Stimulated activated CD8-positive, alpha-beta memory T cell treated with anti-CD3 and anti-CD28 coated beads, Interleukin-15, amount 100 ng/mL, for 24 hours (primary cell): Measurements from ENCODE around the gene TMEM63B.
"Not testable (repeated sequence)": the region's sequence is repeated elsewhere in the genome, so short reads cannot be mapped to it uniquely, and the experiment has no call there.

Experiments
- DNase-seq: peaks from one replicate; pipeline ENCODE4 v3.0.0-alpha.2; 2020; ENCODE audit warnings: low read depth

Gene TMEM63B

GRCh38 chr6:44127186-44128019 is at the start of gene TMEM63B, which contains the start of gene MRPL14:
TSS of gene TMEM63B (plus strand) at chr6:44127554. CDS start at chr6:44134585, 7,031 bp downstream.
TSS of gene MRPL14 (minus strand) at chr6:44127452. CDS start at chr6:44116611, 10,841 bp downstream.
- DNase-seq = peak; percentile 84

- no peak for DNase-seq
Measured at GRCh38 chr6:44078219-44078826, 49.0 kb upstream of the TMEM63B start.

- peak; percentile 42 for DNase-seq
Measured at GRCh38 chr6:44078827-44079671, 48.3 kb upstream of the TMEM63B start.

- no peak for DNase-seq
Measured at GRCh38 chr6:44079672-44080071, 47.7 kb upstream of the TMEM63B start.

GRCh38 chr6:44080561-44081521 is 46.5 kb upstream of the TMEM63B start:
- DNase-seq = no peak

- DNase-seq = no peak
Measured at GRCh38 chr6:44081753-44082152, 45.6 kb upstream of the TMEM63B start.

- no peak for DNase-seq
Measured at GRCh38 chr6:44082872-44083321, 44.5 kb upstream of the TMEM63B start.

GRCh38 chr6:44084231-44085014 is 42.9 kb upstream of the TMEM63B start:
- no peak for DNase-seq

GRCh38 chr6:44085219-44085618 is 42.1 kb upstream of the TMEM63B start:
- DNase-seq = no peak

GRCh38 chr6:44086931-44087574 is 40.3 kb upstream of the TMEM63B start:
- DNase-seq = no peak

GRCh38 chr6:44087623-44088022 is 39.7 kb upstream of the TMEM63B start:
- DNase-seq = no peak

- DNase-seq = no peak
Measured at GRCh38 chr6:44088827-44089590, 38.3 kb upstream of the TMEM63B start.

- no peak for DNase-seq
Measured at GRCh38 chr6:44090465-44090864, 36.9 kb upstream of the TMEM63B start.

- DNase-seq = not testable (repeated sequence)
Measured at GRCh38 chr6:44091356-44091755, 36.0 kb upstream of the TMEM63B start.

GRCh38 chr6:44091981-44092884 is 35.1 kb upstream of the TMEM63B start:
- no peak for DNase-seq

GRCh38 chr6:44093066-44093465 is 34.3 kb upstream of the TMEM63B start:
- no peak for DNase-seq

- DNase-seq = no peak
Measured at GRCh38 chr6:44093750-44094402, 33.5 kb upstream of the TMEM63B start.
